Kidney epithelial cell (primary cell): ENCODE data around the gene NUDT22. TPM values are rescaled to one million over a fixed set of nuclear protein-coding genes. Genes with fewer than 3 reads are reported as not detected.
"Not testable (repeated sequence)": the region's sequence is repeated elsewhere in the genome, so short reads cannot be mapped to it uniquely, and the experiment has no call there.

Experiments used
- DNase-seq: peaks from one replicate; pipeline ENCODE4 v3.0.0-alpha.2; 2010; ENCODE audit warnings: low read depth
- H3K27me3 ChIP-seq: 2 replicates; pipeline ENCODE4 v1.6.0; 2011; ENCODE audit warnings: low read length; ENCODE audit not compliant: control insufficient read depth, insufficient read depth
- H3K36me3 ChIP-seq: 2 replicates; pipeline ENCODE4 v1.5.1; 2011; ENCODE audit warnings: low read length; ENCODE audit not compliant: control insufficient read depth, insufficient read depth
- H3K4me3 ChIP-seq: 2 replicates; pipeline ENCODE4 v1.5.1; 2011; ENCODE audit warnings: low read depth, mild to moderate bottlenecking, control low read depth, low read length
- CTCF ChIP-seq: IDR thresholded peaks from 2 replicates; pipeline ENCODE4 v1.5.1; 2011; ENCODE audit warnings: mild to moderate bottlenecking, moderate library complexity, low read length, control low read depth, inconsistent platforms; ENCODE audit not compliant: insufficient read depth, poor library complexity, severe bottlenecking
- total RNA-seq: library from RNA; depleted of rRNA; stranded (reverse); fragments of >200 nt; gene quantifications from 2 replicates; pipeline ENCODE4 v1.2.3, GENCODE V29; 2015

The NUDT22 gene
- total RNA-seq, 1 donor from 2014 or later: 50.7 TPM

GRCh38 chr11:64244966-64245365 is 18.9 kb downstream of the NUDT22 start:
- Histone ChIP-seq H3K27me3 (no peaks in the 10 kb centered on the region), H3K36me3 (peaks cover 3% of the 10 kb centered on the region), H3K4me3 (peak overlapping the region; percentile 71)
- no peak for DNase-seq
- no peak for TF ChIP-seq CTCF

DNA sequence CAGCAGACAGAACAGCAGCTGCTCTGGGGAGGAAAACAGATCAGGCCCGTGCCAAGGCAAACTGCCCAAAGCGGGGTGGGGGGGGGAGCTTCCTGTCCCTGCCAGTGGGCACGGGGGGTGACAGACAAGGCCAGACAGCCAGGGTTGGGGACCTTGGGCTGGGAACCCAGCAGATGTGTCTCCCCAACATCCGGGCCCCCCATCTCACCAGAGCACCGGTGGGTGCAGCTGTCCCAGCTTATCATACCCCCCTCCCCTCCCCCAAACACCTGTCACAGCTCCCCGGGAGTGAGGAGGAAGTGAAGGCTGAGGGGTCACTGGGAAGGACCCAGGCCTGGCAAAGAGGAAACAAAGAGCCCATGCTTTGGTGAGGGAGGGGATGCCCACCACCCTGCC is 19.3 kb downstream of the NUDT22 start:
- no peak for TF ChIP-seq CTCF
- no peak for DNase-seq
- H3K27me3 ChIP-seq: no peaks in the 10 kb centered on the region

DNA sequence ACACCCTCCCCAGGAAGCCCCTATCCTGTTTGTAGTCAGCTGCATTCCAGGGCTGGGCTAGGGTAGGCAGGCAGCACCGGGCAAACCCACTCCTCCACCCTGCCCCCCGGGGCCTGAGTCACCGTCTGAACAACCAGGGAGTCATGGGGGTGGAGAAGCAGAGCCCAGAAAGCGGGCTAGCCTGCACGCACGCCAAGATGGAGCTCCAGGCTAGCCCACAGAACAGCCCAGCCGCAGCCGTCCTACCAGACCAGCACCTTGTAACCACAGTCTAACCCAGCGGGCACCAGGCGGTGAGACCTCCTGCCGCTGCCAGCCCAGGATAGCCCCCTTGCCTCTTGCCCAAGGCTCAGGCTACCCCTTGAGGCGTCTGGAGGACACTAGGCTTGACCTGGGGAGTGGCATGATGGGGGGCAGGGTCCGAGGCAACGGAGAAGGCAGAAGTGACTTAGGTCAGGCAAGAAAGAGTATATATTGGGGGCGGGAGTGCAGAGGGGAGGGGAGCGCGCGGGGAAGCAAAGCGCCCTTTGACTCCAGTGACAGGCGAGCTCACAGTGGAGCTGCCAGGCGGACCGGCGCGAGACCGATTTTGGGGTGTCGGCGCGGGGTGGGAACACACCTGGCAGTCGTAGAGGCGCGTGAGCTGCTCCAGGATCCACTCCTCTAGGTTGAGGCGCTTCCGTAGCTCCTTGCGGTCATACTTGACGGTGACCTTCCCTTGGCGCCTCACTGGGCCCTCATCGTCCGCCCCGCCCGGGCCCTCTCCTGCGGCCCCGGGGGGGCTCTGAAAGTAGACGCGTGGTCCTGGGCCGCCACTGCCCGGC is 19.9 kb downstream of the NUDT22 start:
- Histone ChIP-seq H3K36me3 (peaks cover 3% of the 10 kb centered on the region), H3K4me3 (peak overlapping the region; percentile 71), H3K27me3 (no peaks in the 10 kb centered on the region)
- peak; percentile 85 for DNase-seq
- no peak for TF ChIP-seq CTCF

More for the DNA sequence above, 19.3 kb downstream of the NUDT22 start:
- Histone ChIP-seq H3K36me3 (peaks cover 3% of the 10 kb centered on the region), H3K4me3 (peak overlapping the region; percentile 71)

GRCh38 chr11:64246621-64246870 is 20.5 kb downstream of the NUDT22 start:
- not testable (repeated sequence) for H3K36me3 ChIP-seq

DNA sequence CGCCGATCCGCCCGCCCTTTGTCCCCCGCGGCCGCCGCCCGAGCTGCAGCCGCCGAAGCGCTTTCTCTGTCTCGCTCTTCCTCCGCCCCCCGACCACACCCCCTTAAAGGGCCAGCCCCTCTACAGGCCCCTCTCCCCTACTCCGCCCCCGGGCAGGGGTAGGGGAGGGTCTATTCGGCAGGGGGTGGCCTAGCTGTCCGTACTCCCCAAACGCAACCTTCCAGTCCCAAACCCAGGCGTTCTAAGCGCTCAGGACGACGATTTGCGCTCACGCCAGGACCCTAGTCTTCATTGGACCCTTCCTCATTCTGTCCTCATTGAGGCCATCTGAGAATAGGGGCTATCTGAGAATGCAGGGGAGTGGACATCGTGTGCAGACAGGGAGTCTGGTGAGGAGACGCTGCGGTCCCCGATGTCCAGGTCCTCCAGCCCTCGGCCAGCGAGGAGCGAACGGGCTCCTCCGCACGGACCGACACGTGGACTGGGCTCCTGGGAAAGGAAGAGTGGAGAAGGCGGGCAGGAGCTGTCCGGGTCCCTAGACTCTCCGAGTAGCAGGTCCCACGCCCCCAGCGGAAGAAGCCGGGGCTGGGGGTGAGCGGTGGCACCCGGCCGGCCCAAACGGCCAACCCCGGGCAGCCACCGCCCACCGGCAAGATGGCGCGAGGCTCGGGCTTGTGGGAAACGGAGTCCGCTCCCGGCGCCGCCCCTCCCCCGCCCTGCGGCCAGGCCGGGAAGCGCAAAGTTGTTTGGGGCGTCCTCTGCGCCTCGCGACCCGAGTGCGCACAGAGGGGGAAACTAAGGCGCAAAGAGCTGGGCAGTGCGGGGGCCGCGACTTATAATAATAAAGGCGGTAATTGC is 21.0 kb downstream of the NUDT22 start, which contains the start of gene PPP1R14B:
Gene PPP1R14B (minus strand): TSS at position 73 of the 858 bp plus-strand sequence. CDS start 270 bp downstream, outside the sequence.
- H3K4me3 ChIP-seq: peak within 1 kb of the TSS; percentile 71
- no peak for TF ChIP-seq CTCF
- no peak for DNase-seq

More at GRCh38 chr11:64246621-64246870, 20.5 kb downstream of the NUDT22 start:
- H3K27me3 ChIP-seq, DNase-seq: not testable (repeated sequence)
- H3K4me3 ChIP-seq: peak overlapping the region; percentile 71

More for the DNA sequence above, 21.0 kb downstream of the NUDT22 start, which contains the start of gene PPP1R14B:
- H3K27me3 ChIP-seq: no peaks in the 10 kb centered on the region
- H3K36me3 ChIP-seq: peaks cover 3% of the 10 kb centered on the region
